HG02981 (cell line): Measurements from ENCODE around the gene ETS1.

ENCODE experiments used
- ATAC-seq: cut with Tn5 transposase; IDR thresholded peaks from one replicate; pipeline ENCODE4 v1.9.1; 2021; ENCODE audit warnings: mild to moderate bottlenecking, moderate library complexity; ENCODE audit not compliant: unreplicated experiment

Gene ETS1

GRCh38 chr11:128619540-128620308 lies 32.4 kb upstream of the ETS1 start:
- ATAC-seq: no peak

GRCh38 chr11:128619007-128619406 lies 31.6 kb upstream of the ETS1 start:
- ATAC-seq: no peak

- no peak for ATAC-seq
Measured at GRCh38 chr11:128618603-128619002, 31.2 kb upstream of the ETS1 start.

DNA sequence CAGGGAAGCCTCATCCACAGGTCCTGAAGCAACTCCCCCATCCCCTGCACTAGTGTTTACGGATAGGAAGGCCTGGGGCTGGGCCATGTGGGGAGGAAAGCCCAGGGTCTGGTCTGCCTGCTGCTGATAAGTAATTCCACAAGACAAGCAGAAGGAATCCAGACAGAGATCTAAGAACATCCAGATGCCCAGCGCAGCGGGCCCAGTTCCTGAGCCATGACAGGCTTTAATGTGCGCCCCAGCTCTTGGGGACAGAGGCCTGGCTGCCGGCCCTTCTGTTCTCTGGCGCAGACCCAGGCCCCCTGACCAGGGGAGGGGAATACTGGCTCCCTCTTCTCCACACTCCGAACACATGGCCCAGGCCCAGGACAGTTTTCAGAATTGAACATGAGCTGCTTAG lies 28.8 kb upstream of the ETS1 start:
- ATAC-seq: no peak

DNA sequence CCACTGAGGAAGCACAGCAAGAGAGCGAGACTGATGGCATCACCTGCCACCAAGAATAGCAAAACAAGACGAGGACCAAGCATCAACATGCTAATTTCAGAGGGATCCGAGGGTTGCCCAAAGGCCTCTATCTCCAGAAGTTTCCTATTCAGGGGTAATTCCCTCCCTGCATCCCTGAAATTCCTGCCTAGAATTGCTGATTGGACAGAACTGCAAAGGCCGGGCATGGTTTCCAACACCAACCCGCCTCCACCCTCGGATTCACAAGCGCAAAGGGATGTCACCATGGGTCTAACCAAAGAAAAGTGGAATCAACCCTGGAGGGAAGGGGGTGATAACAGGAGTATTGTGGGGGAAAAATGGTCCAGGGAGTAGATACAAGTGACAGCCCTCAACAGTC lies 28.3 kb upstream of the ETS1 start:
- no peak for ATAC-seq

- no peak for ATAC-seq
Measured at GRCh38 chr11:128615076-128615475, 27.7 kb upstream of the ETS1 start.

- no peak for ATAC-seq
Measured at GRCh38 chr11:128614026-128614425, 26.7 kb upstream of the ETS1 start.

GRCh38 chr11:128613300-128613995 lies 26.1 kb upstream of the ETS1 start:
- ATAC-seq: no peak

GRCh38 chr11:128610721-128611617 lies 23.6 kb upstream of the ETS1 start:
- peak; percentile 92 for ATAC-seq

DNA sequence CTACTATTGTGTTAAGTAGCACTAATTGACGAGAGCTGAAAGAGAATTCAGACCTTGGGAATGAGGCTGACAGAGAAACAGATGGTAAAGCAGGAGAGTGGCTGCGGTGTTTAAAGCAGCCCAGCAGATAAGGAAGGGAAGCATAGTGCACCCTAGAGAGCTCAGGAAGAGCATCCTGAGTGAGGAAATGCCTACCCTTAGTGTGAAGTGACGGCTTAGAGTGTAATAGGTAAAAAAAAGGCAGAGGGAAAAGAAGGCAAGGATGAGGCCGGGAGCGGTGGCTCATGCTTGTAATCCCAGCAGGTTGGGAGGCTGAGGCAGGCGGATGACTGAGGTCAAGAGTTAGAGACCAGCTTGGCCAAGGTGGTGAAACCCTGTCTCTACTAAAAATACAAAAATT lies 22.4 kb upstream of the ETS1 start:
- no peak for ATAC-seq

DNA sequence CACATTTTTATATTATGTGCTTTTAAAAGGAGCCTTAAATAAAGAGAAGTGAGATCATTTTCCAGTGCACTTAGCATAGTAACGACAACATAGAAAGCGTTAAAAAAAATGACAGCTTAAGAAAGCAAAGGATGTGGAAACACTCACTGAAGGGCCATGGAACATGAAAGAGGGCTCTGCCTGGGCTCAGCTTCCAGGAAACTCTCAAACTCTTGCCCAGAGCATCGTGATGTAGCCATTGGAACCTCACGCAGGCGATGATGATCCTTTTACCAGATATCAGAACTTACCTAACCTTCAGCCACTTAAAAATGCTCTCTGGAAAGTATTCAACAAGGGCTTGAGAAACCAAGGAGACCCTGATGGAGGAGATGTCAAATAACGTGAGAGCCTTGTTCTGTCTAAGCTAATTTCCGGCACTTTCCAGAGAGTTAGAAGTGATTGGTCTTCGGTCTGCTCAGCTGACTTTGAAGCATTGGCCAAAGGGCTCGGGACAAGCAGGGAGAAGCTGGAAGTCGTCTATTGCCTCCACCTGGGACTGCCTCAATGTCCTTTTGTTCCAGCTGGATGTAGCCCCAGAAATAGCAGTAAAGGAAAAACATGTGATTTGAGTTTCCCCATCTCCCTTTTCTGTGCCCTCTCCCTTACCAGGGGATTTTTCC lies 21.5 kb upstream of the ETS1 start:
- ATAC-seq: no peak

DNA sequence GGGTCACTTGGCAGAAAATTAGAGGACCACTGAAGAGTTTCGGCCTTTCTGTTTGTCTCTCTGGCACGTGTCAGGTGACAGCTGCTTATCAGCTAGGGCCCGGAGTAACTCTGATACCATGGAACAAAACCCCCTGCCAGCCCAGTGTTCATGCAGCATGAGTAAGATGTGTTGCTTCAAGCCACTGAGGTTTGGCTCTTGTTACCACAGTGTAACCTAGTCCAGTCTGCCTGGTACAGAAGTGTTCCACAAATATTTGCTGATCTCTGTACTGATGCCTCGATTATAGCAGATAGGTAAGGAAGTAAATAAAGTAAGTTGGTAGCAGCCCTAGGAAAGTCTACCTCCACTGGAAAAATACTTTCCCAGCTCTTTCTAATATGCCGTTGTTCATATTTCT lies 20.5 kb upstream of the ETS1 start:
- ATAC-seq: no peak

DNA sequence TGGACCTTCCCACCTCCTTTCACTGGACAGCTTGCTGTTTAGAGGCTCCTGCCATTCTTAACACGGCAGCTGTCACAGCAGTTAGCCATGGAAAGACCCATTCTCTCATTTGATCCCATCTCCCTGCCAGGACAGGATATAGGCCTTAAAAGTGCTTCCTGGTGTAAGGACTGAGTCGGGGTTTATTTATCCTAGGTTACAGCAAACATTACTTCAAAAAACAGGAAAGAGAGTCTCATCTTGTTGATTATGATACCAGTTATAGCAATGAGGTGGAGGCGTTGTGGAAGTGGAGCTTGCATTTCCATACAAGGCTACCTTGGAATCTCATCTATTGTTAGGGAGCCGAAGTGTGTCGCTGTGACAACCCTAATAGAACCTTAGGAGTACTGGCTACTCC lies 17.4 kb upstream of the ETS1 start:
- no peak for ATAC-seq

DNA sequence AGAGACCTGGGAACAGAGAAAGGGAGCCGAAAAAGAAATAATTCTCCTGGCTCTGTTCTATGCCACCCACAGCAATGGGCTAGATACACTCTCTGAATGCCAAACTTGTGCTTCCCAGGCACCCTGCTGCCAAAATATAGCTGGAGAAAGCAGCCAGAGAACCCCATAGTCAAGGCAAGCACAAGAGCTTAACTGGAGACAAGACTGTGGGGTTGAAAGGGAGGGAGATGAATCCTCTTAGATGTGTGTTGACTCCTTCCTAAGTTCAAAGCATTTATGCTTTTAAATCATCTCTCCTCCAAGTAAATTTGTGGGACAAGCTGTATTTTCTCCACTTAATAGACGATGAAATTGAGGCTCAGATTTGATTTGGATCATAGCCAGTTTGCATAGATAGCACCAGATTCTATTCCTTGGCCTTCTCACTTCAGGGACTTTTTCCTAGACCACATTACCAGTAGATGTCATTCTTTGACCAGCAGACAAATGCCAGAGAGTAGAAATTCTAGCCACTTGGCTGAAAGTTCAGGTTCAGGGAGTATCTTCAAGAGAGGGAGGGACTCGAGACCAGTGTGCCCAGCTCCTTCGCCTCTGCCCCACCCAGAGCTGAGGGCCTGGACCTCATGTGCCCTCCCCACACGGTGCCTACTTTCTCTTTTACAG lies 16.5 kb upstream of the ETS1 start:
- no peak for ATAC-seq

GRCh38 chr11:128603003-128603696 lies 15.8 kb upstream of the ETS1 start:
- no peak for ATAC-seq

DNA sequence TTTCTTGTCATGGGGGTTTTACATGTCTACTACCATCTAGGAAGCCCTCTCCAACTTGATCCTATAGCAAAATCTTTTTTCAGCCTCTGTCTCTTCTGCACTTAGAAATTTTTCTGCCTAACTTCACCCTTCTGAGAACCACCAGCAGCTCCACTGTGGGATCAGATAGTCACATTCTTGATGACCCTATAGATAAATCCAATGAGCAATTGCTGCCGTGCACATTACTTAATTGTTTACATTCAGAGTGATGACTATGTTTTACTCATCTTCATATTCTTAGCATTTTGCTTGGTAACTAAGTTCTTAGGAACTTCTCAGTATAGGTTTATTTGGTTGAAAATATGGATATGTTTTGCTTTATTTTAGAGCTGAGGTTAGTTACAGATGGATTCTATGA lies 12.4 kb upstream of the ETS1 start:
- ATAC-seq: no peak

GRCh38 chr11:128598506-128599150 lies 11.3 kb upstream of the ETS1 start:
- no peak for ATAC-seq

- no peak for ATAC-seq
Measured at GRCh38 chr11:128598096-128598495, 10.7 kb upstream of the ETS1 start.

- no peak for ATAC-seq
Measured at GRCh38 chr11:128597209-128597608, 9.9 kb upstream of the ETS1 start.
